ENCODE measurements around the gene WT1. TPM values are rescaled to one million over a fixed set of nuclear protein-coding genes. Genes with fewer than 3 reads are reported as not detected.

Gene WT1
- total and polyA plus RNA-seq, 2 of the 8 experiments (the other 6 are each of a cell fraction or from before 2014, with no cell fraction given) = 0.05 to 0.17 TPM

GRCh38 chr11:32440916-32441315 lies 5.6 kb upstream of the WT1 start:
- Histone ChIP-seq H3K14ac (ENCODE audit: insufficient read length) (no peak overlapping the region), H3K9me3 (ENCODE audit: insufficient read depth in 2 of 2, low read depth in 1 of 2, low read length in 1 of 2) (no peaks in the 10 kb centered on the region), H4K5ac (ENCODE audit: insufficient read length, low read depth, low read length) (no peak overlapping the region), H2BK20ac (ENCODE audit: low read length) (no peak overlapping the region), H2BK15ac (ENCODE audit: low read length) (no peak overlapping the region), H4K91ac (replicated peaks; ENCODE audit: insufficient read length, low read length) (no peak overlapping the region), H3K4me2 (ENCODE audit: insufficient read depth in 1 of 2, low read depth in 2 of 2, low read length in 2 of 2) (no peak overlapping the region), H4K20me1 (replicated peaks in 1 of 2; ENCODE audit: control insufficient read depth in 1 of 2, insufficient read depth in 2 of 2, low read length in 2 of 2) (peaks cover 7 to 9% of the 10 kb centered on the region in 2 experiments), H3K18ac (ENCODE audit: extremely low read depth, low read length) (no peak overlapping the region), H4K8ac (ENCODE audit: extremely low read depth, insufficient read depth, low read length) (no peak overlapping the region), H3K4me1 (replicated peaks in 1 of 4; ENCODE audit: control insufficient read depth in 3 of 4, insufficient read depth in 4 of 4, low read length in 3 of 4) (peaks cover 2 to 21% (median 12%) of the 10 kb centered on the region in 4 experiments), H3K27me3 (replicated peaks in 1 of 4; ENCODE audit: control insufficient read depth in 3 of 4, extremely low read depth in 1 of 4, insufficient read depth in 3 of 4, low read length in 3 of 4) (peaks cover 60 to 73% (median 67%) of the 10 kb centered on the region in 4 experiments), H3K4ac (replicated peaks; ENCODE audit: insufficient read length, low read depth, low read length) (no peak overlapping the region), H3K23ac (ENCODE audit: insufficient read length) (no peak overlapping the region), H2BK5ac (ENCODE audit: low read depth, low read length) (no peak overlapping the region), H3K79me2 (ENCODE audit: control insufficient read depth in 1 of 2, insufficient read depth in 2 of 2, low read length in 2 of 2) (no peaks in the 10 kb centered on the region), H2AK5ac (ENCODE audit: low read depth, low read length) (no peak overlapping the region), H3K9ac (replicated peaks in 1 of 4; ENCODE audit: extremely low read depth in 1 of 4, low read depth in 3 of 4, low read length in 3 of 4) (no peak overlapping the region), H3K23me2 (ENCODE audit: low read depth, low read length) (peaks cover 6% of the 10 kb centered on the region; the same call in 1 of the 2 replicates), H2BK12ac (ENCODE audit: low read depth, low read length) (no peak overlapping the region), H3K4me3 (ENCODE audit: extremely low read depth in 1 of 4, insufficient read depth in 2 of 4, low read depth in 3 of 4, low read length in 4 of 4) (no peak overlapping the region), H3K79me1 (ENCODE audit: low read depth, low read length) (no peaks in the 10 kb centered on the region), H3K56ac (replicated peaks; ENCODE audit: insufficient read length, low read depth, low read length) (no peak overlapping the region), H3K36me3 (ENCODE audit: control insufficient read depth in 2 of 4, insufficient read depth in 4 of 4, low read length in 3 of 4) (no peaks in the 10 kb centered on the region; a peak in 1 of 8 replicates), H3K27ac (ENCODE audit: low read depth, low read length) (no peak overlapping the region), H2BK120ac (replicated peaks; ENCODE audit: low read depth, low read length) (no peak overlapping the region), H2AFZ (ENCODE audit: low read length) (no peak overlapping the region)
- ChIA-PET POLR2A (ENCODE audit: partially characterized antibody) (no interaction called here), CTCF (ENCODE audit: partially characterized antibody) (interaction anchor here (0.7 to 3.4 kb wide), 5 partner anchors 10 to 33 kb away, joined by 3 to 20 read pairs (median 8); no protein-coding TSS in a partner anchor)
- FAIRE-seq = no peak
- DNase-seq (ENCODE audit: low read depth in 1 of 2, low spot score in 2 of 2) = no peak
- WGBS, 2 experiments (ENCODE audit: extremely low coverage in 1 of 2, insufficient coverage in 1 of 2, insufficient read length in 1 of 2, insufficient replicate concordance in 2 of 2, low coverage in 1 of 2, low lambda C conversion rate in 2 of 2, missing lambda C conversion rate in 1 of 2) = 22% methylated on average over 9 of the region's 9 CpGs; no CpG with 5 or more reads in 1 of the 2 experiments
- TF ChIP-seq RBBP5 (IDR thresholded peaks at IDR 0.05; ENCODE audit: borderline replicate concordance, low read depth, low read length) (no peak), TAF7 (optimal IDR thresholded peaks at IDR 0.05; ENCODE audit: borderline replicate concordance, low read depth, low read length) (no peak), RXRA (IDR thresholded peaks at IDR 0.05; ENCODE audit: insufficient read depth, low read depth, low read length) (no peak), USF2 (IDR thresholded peaks at IDR 0.05; ENCODE audit: low read length) (no peak), CBX5 (IDR thresholded peaks at IDR 0.05; ENCODE audit: low read depth, low read length) (no peak), ZNF274 (IDR thresholded peaks at IDR 0.05; ENCODE audit: borderline replicate concordance, extremely low read depth, low read length) (no peak), SIRT6 (IDR thresholded peaks at IDR 0.05; ENCODE audit: low read length) (no peak), CHD2 (IDR thresholded peaks at IDR 0.05; ENCODE audit: low read length) (no peak), CTCF (IDR thresholded peaks at IDR 0.05; ENCODE audit: control extremely low read depth in 1 of 3, insufficient read depth in 1 of 3, low read depth in 1 of 3, low read length in 3 of 3) (no peak), JUN (IDR thresholded peaks at IDR 0.05; ENCODE audit: low read depth, low read length) (no peak), POLR2A (IDR thresholded peaks at IDR 0.05; ENCODE audit: control extremely low read depth in 1 of 2, low read depth in 2 of 2, low read length in 2 of 2) (no peak)

Data from H1 (cell line).